Ishikawa (cell line): ENCODE results near the gene HIF1A.

ENCODE experiments used
- CEBPB ChIP-seq: IDR thresholded peaks from 2 replicates; pipeline ENCODE4 v1.6.1; 2012
- EP300 ChIP-seq: IDR thresholded peaks from 2 replicates; pipeline ENCODE4 v1.6.1; 2012; ENCODE audit warnings: borderline replicate concordance
- FOXM1 ChIP-seq: IDR thresholded peaks from 2 replicates; pipeline ENCODE4 v1.6.1; 2012; ENCODE audit warnings: low read depth, borderline replicate concordance
- REST ChIP-seq: IDR thresholded peaks from 2 replicates; pipeline ENCODE4 v1.6.1; 2012; ENCODE audit warnings: low read depth, mild to moderate bottlenecking
- TAF1 ChIP-seq: IDR thresholded peaks from 2 replicates; pipeline ENCODE4 v1.6.1; 2012; ENCODE audit warnings: low read depth, mild to moderate bottlenecking
- YY1 ChIP-seq: IDR thresholded peaks from 2 replicates; pipeline ENCODE4 v1.6.1; 2012; ENCODE audit warnings: low read depth
- ZBTB7A ChIP-seq: IDR thresholded peaks from 2 replicates; pipeline ENCODE4 v1.6.1; 2012; ENCODE audit warnings: low read depth

GRCh38 chr14:61766151-61766550 lies 70.8 kb downstream of the HIF1A start:
- TF ChIP-seq TAF1 (no peak), EP300 (no peak), REST (no peak), ZBTB7A (no peak), CEBPB (no peak), FOXM1 (no peak), YY1 (no peak)
